GM23338 (cell line): ENCODE data around the gene MT1F.

Experiments
- CREB1 ChIP-seq: fragments of 250-450 bp; sonication (Bioruptor Pico); IDR thresholded peaks from 2 replicates; pipeline ENCODE4 v1.5.0; 2020; ENCODE audit warnings: low read depth, mild to moderate bottlenecking, moderate library complexity
- CTCF ChIP-seq, 2 experiments: fragments of 200-600 bp in 1 of 2; sonication (generic) in 1 of 2; conservative IDR thresholded peaks; 2 replicates each; pipeline versions ENCODE4 v1.5.1 to v1.6.1; 2016 to 2017; ENCODE audit warnings: antibody characterized with exemption in 2 of 2, low read depth in 2 of 2, mild to moderate bottlenecking in 2 of 2, moderate library complexity in 1 of 2
- ETS1 ChIP-seq: IDR thresholded peaks from 2 replicates; pipeline ENCODE4 v1.6.1; 2016; ENCODE audit warnings: antibody characterized with exemption
- EZH2 ChIP-seq: fragments of 200-600 bp; sonication (generic); IDR thresholded peaks from one replicate; pipeline ENCODE4 v1.8.0; 2017; ENCODE audit warnings: antibody characterized with exemption, mild to moderate bottlenecking, low read depth; ENCODE audit not compliant: unreplicated experiment
- EZH2phosphoT487 ChIP-seq: fragments of 200-600 bp; sonication (generic); IDR thresholded peaks from one replicate; pipeline ENCODE4 v1.8.1; 2018; ENCODE audit warnings: antibody characterized with exemption; ENCODE audit not compliant: unreplicated experiment
- JUNB ChIP-seq: IDR thresholded peaks from one replicate; pipeline ENCODE4 v1.6.1; 2016; ENCODE audit warnings: antibody characterized with exemption; ENCODE audit not compliant: unreplicated experiment
- NANOG ChIP-seq: IDR thresholded peaks from 2 replicates; pipeline ENCODE4 v1.6.1; 2016; ENCODE audit warnings: antibody characterized with exemption, borderline replicate concordance
- POLR2AphosphoS5 ChIP-seq: IDR thresholded peaks from 2 replicates; pipeline ENCODE4 v1.6.1; 2016; ENCODE audit warnings: antibody characterized with exemption, low read depth
- REST ChIP-seq: IDR thresholded peaks from one replicate; pipeline ENCODE4 v1.6.1; 2018; ENCODE audit warnings: antibody characterized with exemption; ENCODE audit not compliant: unreplicated experiment
- STAT1 ChIP-seq: IDR thresholded peaks from one replicate; pipeline ENCODE4 v1.6.1; 2016; ENCODE audit warnings: antibody characterized with exemption; ENCODE audit not compliant: unreplicated experiment
- ZNF114 ChIP-seq: fragments of 250-450 bp; sonication (Bioruptor Pico); IDR thresholded peaks from 2 replicates; pipeline ENCODE4 v1.5.0; 2020; ENCODE audit warnings: mild to moderate bottlenecking, moderate library complexity
- ZNF331 ChIP-seq: fragments of 250-450 bp; sonication (Bioruptor Pico); IDR thresholded peaks from 2 replicates; pipeline ENCODE4 v1.5.0; 2020; ENCODE audit warnings: low read depth, mild to moderate bottlenecking, moderate library complexity

- TF ChIP-seq EZH2phosphoT487 (no peak), CTCF (conservative IDR thresholded peaks at IDR 0.05; ENCODE audit: low read depth in 2 of 2) (no peak), ETS1 (no peak), CREB1 (CRISPR knock-in tag) (no peak), EZH2 (no peak), POLR2AphosphoS5 (no peak), JUNB (no peak), REST (no peak), STAT1 (no peak), ZNF331 (CRISPR knock-in tag) (no peak), ZNF114 (CRISPR knock-in tag) (no peak), NANOG (no peak)
Observed at GRCh38 chr16:56677474-56677873, 19.7 kb downstream of the MT1F start.
